PC-9 (cell line): Measurements from ENCODE around the gene ATP8B3.

ENCODE experiments used
- EZH2 ChIP-seq: fragments of 200-600 bp; sonication (generic); IDR thresholded peaks from 2 replicates; pipeline ENCODE4 v1.8.0; 2017; ENCODE audit warnings: antibody characterized with exemption, low read depth
- TF ChIP-seq, protein P1 (sequence below): fragments of 200-600 bp; sonication (generic); conservative IDR thresholded peaks from 2 replicates; pipeline ENCODE4 v1.6.1; 2017; ENCODE audit warnings: mixed run types, antibody characterized with exemption, mild to moderate bottlenecking, moderate library complexity

DNA sequence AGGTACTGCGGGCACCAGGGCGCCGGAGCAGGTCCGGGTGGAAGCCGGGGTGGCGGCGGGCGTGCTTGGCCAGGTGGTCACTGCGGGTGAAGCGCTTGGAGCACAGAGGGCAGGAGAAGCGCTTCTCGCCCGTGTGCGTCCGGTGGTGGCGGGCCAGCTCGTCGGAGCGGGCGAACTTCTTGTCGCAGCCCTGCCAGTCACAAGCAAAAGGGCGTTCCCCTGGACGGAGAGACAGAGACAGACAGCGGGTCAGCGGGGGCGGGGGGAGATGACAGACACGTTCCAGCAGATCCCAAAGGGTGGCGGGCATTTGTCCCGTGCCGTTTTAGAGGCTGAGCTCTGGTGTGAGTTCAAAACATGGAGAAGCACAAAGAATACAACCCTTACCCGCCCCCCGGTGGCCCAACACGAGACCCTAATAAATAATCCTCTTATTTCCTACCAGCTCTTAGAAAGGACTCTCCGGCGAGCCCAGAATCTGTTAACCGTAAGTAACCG, 42.5 kb upstream of the ATP8B3 start:
- TF ChIP-seq, protein P1, sequence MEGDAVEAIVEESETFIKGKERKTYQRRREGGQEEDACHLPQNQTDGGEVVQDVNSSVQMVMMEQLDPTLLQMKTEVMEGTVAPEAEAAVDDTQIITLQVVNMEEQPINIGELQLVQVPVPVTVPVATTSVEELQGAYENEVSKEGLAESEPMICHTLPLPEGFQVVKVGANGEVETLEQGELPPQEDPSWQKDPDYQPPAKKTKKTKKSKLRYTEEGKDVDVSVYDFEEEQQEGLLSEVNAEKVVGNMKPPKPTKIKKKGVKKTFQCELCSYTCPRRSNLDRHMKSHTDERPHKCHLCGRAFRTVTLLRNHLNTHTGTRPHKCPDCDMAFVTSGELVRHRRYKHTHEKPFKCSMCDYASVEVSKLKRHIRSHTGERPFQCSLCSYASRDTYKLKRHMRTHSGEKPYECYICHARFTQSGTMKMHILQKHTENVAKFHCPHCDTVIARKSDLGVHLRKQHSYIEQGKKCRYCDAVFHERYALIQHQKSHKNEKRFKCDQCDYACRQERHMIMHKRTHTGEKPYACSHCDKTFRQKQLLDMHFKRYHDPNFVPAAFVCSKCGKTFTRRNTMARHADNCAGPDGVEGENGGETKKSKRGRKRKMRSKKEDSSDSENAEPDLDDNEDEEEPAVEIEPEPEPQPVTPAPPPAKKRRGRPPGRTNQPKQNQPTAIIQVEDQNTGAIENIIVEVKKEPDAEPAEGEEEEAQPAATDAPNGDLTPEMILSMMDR: no peak
- TF ChIP-seq EZH2: no peak
